GM19351 (cell line): ENCODE measurements around the gene MT1F.
"Not testable (repeated sequence)": the region's sequence is repeated elsewhere in the genome, so short reads cannot be mapped to it uniquely, and the experiment has no call there.

Source experiments
- ATAC-seq: cut with Tn5 transposase; IDR thresholded peaks from one replicate; pipeline ENCODE4 v1.9.1; 2021; ENCODE audit warnings: mild to moderate bottlenecking, moderate library complexity; ENCODE audit not compliant: unreplicated experiment

MT1F gene

GRCh38 chr16:56643080-56643778 is 14.5 kb upstream of the MT1F start:
- peak; percentile 89 for ATAC-seq

- ATAC-seq: no peak
Measured at GRCh38 chr16:56643833-56644232, 13.9 kb upstream of the MT1F start.

- no peak for ATAC-seq
Measured at GRCh38 chr16:56645311-56645710, 12.4 kb upstream of the MT1F start.

- ATAC-seq: no peak
Measured at GRCh38 chr16:56645838-56646237, 11.9 kb upstream of the MT1F start.

GRCh38 chr16:56647641-56648431 is 9.9 kb upstream of the MT1F start:
- ATAC-seq: no peak

- ATAC-seq: no peak
Measured at GRCh38 chr16:56649271-56649670, 8.5 kb upstream of the MT1F start.

GRCh38 chr16:56649820-56650219 is 7.9 kb upstream of the MT1F start:
- ATAC-seq: no peak

- no peak for ATAC-seq
Measured at GRCh38 chr16:56651586-56651985, 6.2 kb upstream of the MT1F start, which contains the start of gene MT1B. Gene MT1B (plus strand): TSS chr16:56651886. CDS start chr16:56651954, 68 bp downstream.

GRCh38 chr16:56652600-56652999 is 5.2 kb upstream of the MT1F start:
- ATAC-seq: no peak

GRCh38 chr16:56653218-56653617 is 4.5 kb upstream of the MT1F start:
- no peak for ATAC-seq

GRCh38 chr16:56658327-56658875 is 642 bp downstream of the MT1F start:
- no peak for ATAC-seq

GRCh38 chr16:56662357-56663354 is 4.9 kb downstream of the MT1F start:
- ATAC-seq: no peak

- no peak for ATAC-seq
Measured at GRCh38 chr16:56664506-56664905, 6.7 kb downstream of the MT1F start.

- ATAC-seq: not testable (repeated sequence)
Measured at GRCh38 chr16:56665286-56666261, 7.8 kb downstream of the MT1F start.

GRCh38 chr16:56667581-56668571 is 10.1 kb downstream of the MT1F start, which contains the start of gene MT1G:
Gene MT1G (minus strand): TSS chr16:56668065. CDS start chr16:56667993, 72 bp downstream.
- ATAC-seq: no peak

GRCh38 chr16:56669005-56669839 is 11.5 kb downstream of the MT1F start, which contains the start of gene MT1H:
Gene MT1H (plus strand): TSS chr16:56669814. CDS start chr16:56669885, 71 bp downstream.
- no peak for ATAC-seq
